Measurements from ENCODE around the gene C2orf15.

- TF ChIP-seq TAF1 (IDR thresholded peaks at IDR 0.05; ENCODE audit: borderline replicate concordance, low read depth, low read length) (no peak), POLR2A (IDR thresholded peaks at IDR 0.05; ENCODE audit: low read depth, low read length) (no peak)
These were observed 58.7 kb downstream of the C2orf15 start for GRCh38 chr2:99200076-99200800.
